ENCODE data around the gene LPP. TPM values are rescaled to one million over a fixed set of nuclear protein-coding genes. Genes with fewer than 3 reads are reported as not detected.

Gene LPP
- total RNA-seq, 1 donor from 2014 or later = 93.9 TPM

DNA sequence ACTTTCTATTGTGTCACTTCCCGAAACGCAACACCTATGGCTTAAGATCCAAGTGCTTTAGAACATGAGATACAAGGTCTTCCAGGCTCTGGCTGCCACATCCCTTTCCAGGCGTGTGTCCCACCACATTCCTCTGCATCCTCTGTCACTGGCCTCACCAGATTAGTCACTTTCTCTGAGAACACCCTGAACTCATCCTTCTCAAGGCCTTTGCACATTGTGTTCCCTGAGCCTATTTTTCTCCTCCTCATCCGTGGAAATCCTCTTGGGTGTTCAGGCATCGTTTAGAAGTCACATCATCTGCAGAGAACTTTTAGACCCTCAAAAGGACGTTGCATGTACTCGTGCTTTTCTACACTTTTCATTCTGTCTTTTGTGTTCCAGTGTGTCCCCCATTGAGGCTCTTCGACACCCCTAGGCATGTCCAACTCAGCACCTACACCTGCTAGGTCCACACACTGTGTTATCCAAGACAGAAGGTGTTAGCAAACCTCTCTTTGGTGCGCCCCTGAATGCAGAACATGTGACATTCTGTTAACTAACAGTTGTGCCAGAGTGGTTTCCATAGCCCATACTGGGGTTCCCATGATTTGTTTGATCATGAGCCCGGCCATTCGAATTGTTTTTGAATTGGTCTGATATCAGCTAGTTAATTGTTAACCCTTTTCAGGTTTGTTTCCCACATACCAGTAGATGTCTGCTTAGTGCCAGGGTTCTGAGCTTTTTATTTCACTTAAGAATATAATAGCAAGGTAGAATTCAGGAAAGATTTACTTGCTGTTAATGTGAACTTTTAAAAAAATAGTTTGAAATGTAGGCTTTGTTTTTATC lies 67.2 kb downstream of the LPP start:
- H3K4me3 ChIP-seq (ENCODE audit: low read depth, low read length) = no peak overlapping the region
- DNase-seq (ENCODE audit: low read depth) = peak; percentile 76
- TF ChIP-seq, protein P1, sequence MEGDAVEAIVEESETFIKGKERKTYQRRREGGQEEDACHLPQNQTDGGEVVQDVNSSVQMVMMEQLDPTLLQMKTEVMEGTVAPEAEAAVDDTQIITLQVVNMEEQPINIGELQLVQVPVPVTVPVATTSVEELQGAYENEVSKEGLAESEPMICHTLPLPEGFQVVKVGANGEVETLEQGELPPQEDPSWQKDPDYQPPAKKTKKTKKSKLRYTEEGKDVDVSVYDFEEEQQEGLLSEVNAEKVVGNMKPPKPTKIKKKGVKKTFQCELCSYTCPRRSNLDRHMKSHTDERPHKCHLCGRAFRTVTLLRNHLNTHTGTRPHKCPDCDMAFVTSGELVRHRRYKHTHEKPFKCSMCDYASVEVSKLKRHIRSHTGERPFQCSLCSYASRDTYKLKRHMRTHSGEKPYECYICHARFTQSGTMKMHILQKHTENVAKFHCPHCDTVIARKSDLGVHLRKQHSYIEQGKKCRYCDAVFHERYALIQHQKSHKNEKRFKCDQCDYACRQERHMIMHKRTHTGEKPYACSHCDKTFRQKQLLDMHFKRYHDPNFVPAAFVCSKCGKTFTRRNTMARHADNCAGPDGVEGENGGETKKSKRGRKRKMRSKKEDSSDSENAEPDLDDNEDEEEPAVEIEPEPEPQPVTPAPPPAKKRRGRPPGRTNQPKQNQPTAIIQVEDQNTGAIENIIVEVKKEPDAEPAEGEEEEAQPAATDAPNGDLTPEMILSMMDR (conservative IDR thresholded peaks at IDR 0.05; ENCODE audit: low read depth, low read length) = no peak

DNA sequence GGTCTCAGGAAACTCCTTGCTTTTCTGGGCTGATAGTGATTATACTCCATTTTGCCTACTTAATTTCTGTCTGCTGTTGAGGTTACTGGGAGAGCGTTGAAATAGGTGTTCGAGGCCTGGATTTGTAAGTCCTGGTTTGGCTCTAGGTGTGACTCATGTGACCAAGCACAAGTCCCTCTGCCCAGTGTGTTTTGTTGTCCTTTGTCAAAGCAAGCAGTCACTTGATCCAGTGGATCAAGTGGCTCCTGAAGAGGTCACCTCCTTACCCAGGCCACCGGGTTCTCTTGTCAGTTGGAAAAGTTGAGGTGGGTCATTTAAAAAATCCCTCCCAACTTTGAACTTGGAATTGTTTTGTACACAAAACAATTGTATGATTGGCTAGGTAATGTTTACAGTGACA lies 70.0 kb downstream of the LPP start:
- no peak for DNase-seq (ENCODE audit: low read depth)
- TF ChIP-seq, protein P1 (conservative IDR thresholded peaks at IDR 0.05; ENCODE audit: low read depth, low read length) = no peak
- H3K4me3 ChIP-seq (ENCODE audit: low read depth, low read length) = no peak overlapping the region

DNA sequence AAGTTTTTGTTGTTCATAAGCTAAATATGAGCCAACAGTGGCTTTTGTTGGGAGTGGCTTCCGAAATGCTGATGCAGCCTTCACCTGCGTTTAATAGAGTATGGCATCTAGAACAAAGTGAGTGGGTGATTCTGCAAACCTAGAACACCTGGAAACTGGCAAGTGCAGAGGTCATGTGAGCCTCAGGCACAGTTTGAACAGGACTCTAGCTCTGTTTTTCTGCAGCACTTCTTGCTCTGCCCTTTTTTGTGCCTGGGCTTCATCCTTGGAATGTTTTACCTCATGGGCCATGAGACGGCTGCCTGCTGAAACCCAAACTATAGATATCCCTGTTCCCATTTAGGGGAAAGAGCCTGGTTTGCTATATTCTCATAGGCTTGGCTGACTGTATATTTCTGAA lies 73.5 kb downstream of the LPP start:
- TF ChIP-seq, protein P1 (conservative IDR thresholded peaks at IDR 0.05; ENCODE audit: low read depth, low read length) = no peak
- no peak overlapping the region for H3K4me3 ChIP-seq (ENCODE audit: low read depth, low read length)
- no peak for DNase-seq (ENCODE audit: low read depth)

DNA sequence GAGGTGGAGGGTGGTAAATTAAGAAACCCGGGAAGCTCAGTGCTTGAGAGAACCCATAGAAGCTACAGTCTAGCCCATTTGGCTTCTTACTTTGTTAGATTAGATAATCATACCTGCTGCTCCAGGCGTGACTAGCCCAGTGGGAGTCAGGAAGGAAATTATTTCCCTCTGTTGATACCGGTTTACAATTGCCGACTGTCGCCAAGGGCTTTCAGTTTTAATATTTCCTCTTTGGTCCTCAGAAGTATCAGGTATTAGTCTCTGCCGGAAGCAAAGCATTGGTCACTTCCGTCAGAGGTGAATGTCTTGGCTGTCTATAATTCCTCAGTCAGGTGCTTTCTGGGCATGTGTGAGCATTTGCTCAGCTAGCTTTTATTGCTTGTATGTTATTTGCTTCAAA lies 75.2 kb downstream of the LPP start:
- no peak overlapping the region for H3K4me3 ChIP-seq (ENCODE audit: low read depth, low read length)
- TF ChIP-seq, protein P1 (conservative IDR thresholded peaks at IDR 0.05; ENCODE audit: low read depth, low read length) = no peak
- DNase-seq (ENCODE audit: low read depth) = no peak

DNA sequence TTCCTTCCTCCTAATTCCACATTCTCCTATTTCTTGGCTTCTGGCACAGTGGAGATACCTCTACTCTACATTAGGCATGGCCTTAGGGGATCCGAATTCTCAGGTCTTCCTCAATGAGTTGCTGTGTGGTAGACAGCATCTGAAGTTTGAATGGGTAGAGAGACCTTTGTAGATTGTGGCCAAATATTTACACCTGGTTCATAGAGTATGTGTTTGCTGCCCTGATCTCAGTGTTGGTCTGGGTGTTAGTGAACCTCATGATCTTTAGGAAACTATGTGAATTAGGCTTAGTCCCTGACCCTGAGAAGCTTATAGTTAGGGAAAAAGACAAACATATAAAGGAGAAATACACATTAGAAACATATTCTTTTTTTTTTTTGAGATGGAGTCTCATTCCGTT lies 75.8 kb downstream of the LPP start:
- TF ChIP-seq, protein P1 (conservative IDR thresholded peaks at IDR 0.05; ENCODE audit: low read depth, low read length) = no peak
- H3K4me3 ChIP-seq (ENCODE audit: low read depth, low read length) = no peak overlapping the region

DNA sequence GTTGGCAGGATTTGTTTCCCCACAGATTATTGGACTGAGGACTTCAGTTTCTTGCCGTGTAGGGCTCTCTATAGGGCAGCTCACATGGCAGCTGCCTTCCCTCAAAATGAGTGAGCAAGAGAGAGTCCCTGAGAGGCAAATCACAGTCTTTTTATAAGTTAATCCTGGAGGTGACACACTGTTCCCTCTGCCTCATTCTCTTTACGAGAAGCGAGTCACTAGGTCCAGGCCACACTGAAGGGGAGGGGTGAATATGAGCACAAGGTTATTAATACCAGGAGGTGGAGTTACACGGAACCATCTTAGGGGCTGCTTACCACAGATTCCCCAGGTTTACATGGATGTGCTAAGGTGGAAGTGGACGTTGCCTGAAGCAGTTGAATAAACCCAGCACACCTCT lies 77.0 kb downstream of the LPP start:
- TF ChIP-seq, protein P1 (conservative IDR thresholded peaks at IDR 0.05; ENCODE audit: low read depth, low read length) = no peak
- no peak for DNase-seq (ENCODE audit: low read depth)
- H3K4me3 ChIP-seq (ENCODE audit: low read depth, low read length) = no peak overlapping the region

More for the DNA sequence above, 75.8 kb downstream of the LPP start:
- no peak for DNase-seq (ENCODE audit: low read depth)

DNA sequence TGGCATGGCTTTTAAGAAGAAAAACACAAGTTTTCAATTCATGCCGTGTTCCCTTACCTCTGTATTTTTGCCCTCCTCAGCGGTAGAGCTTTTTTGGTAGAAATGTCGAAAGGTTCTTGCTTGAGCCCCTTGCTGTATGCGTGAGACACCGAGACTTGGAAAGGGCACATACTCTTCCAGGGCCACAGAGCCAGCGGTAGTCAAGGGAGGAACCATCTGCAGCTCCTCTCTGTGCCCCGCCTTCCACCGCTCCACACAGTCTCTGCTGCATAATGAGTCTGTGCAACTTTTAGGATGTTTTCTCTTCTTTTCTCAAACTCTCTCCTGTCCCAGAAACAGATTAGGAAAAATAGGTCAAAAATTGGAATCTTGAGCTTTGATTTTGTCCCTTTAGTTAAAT lies 77.5 kb downstream of the LPP start:
- no peak overlapping the region for H3K4me3 ChIP-seq (ENCODE audit: low read depth, low read length)
- TF ChIP-seq, protein P1 (conservative IDR thresholded peaks at IDR 0.05; ENCODE audit: low read depth, low read length) = no peak
- DNase-seq (ENCODE audit: low read depth) = no peak
